Suprapubic skin (tissue), 4 donors: ENCODE data around the gene ARHGEF11.

Experiments
- CTCF ChIP-seq, 2 donors: fragments of 200-600 bp in 1 of 2; fragments of 450-650 bp in 1 of 2; sonication (generic) in 1 of 2; IDR thresholded peaks; one replicate each; pipeline ENCODE4 v1.5.1; 2016 to 2019; ENCODE audit warnings: antibody characterized with exemption in 2 of 2, mild to moderate bottlenecking in 1 of 2, moderate library complexity in 1 of 2
- EP300 ChIP-seq: sonication (generic); formaldehyde crosslinking; IDR thresholded peaks from one replicate; pipeline ENCODE4 v1.6.1; 2017; ENCODE audit warnings: antibody characterized with exemption
- POLR2A ChIP-seq, 2 donors: fragments of 450-650 bp; IDR thresholded peaks; one replicate each; pipeline ENCODE4 v1.6.1; 2017; ENCODE audit warnings: antibody characterized with exemption in 2 of 2, mild to moderate bottlenecking in 2 of 2, moderate library complexity in 2 of 2
- POLR2AphosphoS5 ChIP-seq, 3 donors: sonication (generic); formaldehyde crosslinking; IDR thresholded peaks; one replicate each; pipeline ENCODE4 v1.6.1; 2017; ENCODE audit warnings: antibody characterized with exemption in 3 of 3

DNA sequence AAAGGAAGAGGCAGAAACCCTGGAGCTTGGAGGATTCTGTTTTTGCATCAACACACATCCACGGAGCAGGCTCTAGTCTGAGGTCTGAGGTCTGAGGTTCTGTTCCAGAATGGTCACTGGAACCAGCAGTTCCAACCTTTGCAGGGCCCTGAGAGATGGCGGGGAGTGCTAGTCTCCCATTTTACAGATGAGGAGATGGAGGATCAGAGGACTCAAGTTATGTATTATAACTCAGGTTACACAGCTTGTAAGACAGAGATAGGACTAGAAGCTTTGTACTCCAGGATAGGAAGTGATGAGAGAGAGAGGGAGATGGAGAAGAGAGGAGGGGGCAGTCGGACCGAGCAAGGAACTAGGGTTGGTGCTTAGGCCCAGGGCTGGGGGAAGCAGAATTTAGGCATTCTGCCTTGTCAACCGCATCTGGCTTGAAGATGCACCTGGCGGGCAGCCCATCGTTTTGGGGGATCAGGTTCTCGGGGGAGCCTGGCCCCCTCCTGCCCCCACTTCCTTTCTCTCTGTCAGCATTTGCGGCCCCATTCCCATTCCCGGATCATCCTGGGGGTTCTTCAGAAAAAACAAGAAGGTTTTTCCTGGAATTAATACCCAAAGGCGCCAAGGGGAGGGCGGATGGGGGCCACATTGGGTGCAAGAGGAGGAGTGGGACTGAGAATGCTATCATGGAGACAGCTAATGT is 146.4 kb downstream of the ARHGEF11 start:
- TF ChIP-seq POLR2A (IDR thresholded peaks at IDR 0.05) (no peak), CTCF (IDR thresholded peaks at IDR 0.05) (no peak), POLR2AphosphoS5 (IDR thresholded peaks at IDR 0.05) (no peak), EP300 (no peak)
